HepG2 (cell line): Measurements from ENCODE around the gene C1orf35.

Experiments used
- EP300 ChIP-seq, 3 experiments: sonication (generic) in 1 of 3; formaldehyde crosslinking in 1 of 3; IDR thresholded peaks; 2 replicates each; pipeline versions ENCODE4 v1.5.1 to v1.6.1; 2011 to 2020; ENCODE audit warnings: low read depth in 2 of 3, low read length in 2 of 3, borderline replicate concordance in 1 of 3, improper control_type of control experiment in 1 of 3, mild to moderate bottlenecking in 1 of 3, missing genetic modification reagents in 1 of 3, moderate library complexity in 1 of 3
- IRF9 ChIP-seq: sonication (generic); formaldehyde crosslinking; IDR thresholded peaks from 2 replicates; pipeline ENCODE4 v1.8.0; 2022; ENCODE audit warnings: missing genetic modification reagents, mild to moderate bottlenecking, borderline replicate concordance
- POLR2AphosphoS5 ChIP-seq: IDR thresholded peaks from 2 replicates; pipeline ENCODE4 v1.6.1; 2012; ENCODE audit warnings: low read depth, low read length
- ZNF747 ChIP-seq: sonication (generic); formaldehyde crosslinking; IDR thresholded peaks from 2 replicates; pipeline ENCODE4 v1.8.1; 2023; ENCODE audit warnings: missing genetic modification reagents, mild to moderate bottlenecking, borderline replicate concordance

GRCh38 chr1:228082214-228082917 lies 20.8 kb downstream of the C1orf35 start, which contains the start of gene ARF1:
- TF ChIP-seq IRF9 (peak; percentile 81; the same call in 1 of the 2 replicates), EP300 (IDR thresholded peaks at IDR 0.05; ENCODE audit: low read depth in 2 of 2, low read length in 2 of 2) (no peak), EP300 (CRISPR knock-in tag; IDR thresholded peaks at IDR 0.05; ENCODE audit: borderline replicate concordance) (no peak), ZNF747 (CRISPR knock-in tag) (peak; percentile 2; the same call in 1 of the 2 replicates), POLR2AphosphoS5 (peak; percentile 88)
